HEK293T (cell line): Measurements from ENCODE around the gene TRPM5.

ENCODE experiments used
- CTCF ChIA-PET: fragments of 350-600 bp; formaldehyde crosslinking; extraction: SDS; loops from one replicate; lab custom pipeline; 2021; ENCODE audit warnings: antibody characterized with exemption, inconsistent platforms; lab: Yijun Ruan, JAX
- POLR2A ChIA-PET: fragments of 350-600 bp; formaldehyde crosslinking; extraction: SDS; loops from one replicate; lab custom pipeline; 2020; ENCODE audit warnings: antibody characterized with exemption, inconsistent platforms; lab: Yijun Ruan, JAX
- DNase-seq: peaks from one replicate; pipeline ENCODE4 v3.0.0; 2012; ENCODE audit warnings: mixed read lengths; ENCODE audit errors: extremely low spot score
- ARNT ChIP-seq: fragments of 450-650 bp; IDR thresholded peaks from 2 replicates; pipeline ENCODE4 v1.6.1; 2017; ENCODE audit warnings: mild to moderate bottlenecking
- BHLHE40 ChIP-seq: fragments of 450-650 bp; IDR thresholded peaks from 2 replicates; pipeline ENCODE4 v1.6.1; 2016; ENCODE audit warnings: mild to moderate bottlenecking, moderate library complexity, borderline replicate concordance
- CTBP1 ChIP-seq: fragments of 450-650 bp; IDR thresholded peaks from 2 replicates; pipeline ENCODE4 v1.6.1; 2016; ENCODE audit warnings: borderline replicate concordance
- ELF4 ChIP-seq: fragments of 450-650 bp; IDR thresholded peaks from 2 replicates; pipeline ENCODE4 v1.6.1; 2017; ENCODE audit warnings: antibody characterized with exemption
- FOXA1 ChIP-seq: fragments of 450-650 bp; IDR thresholded peaks from 2 replicates; pipeline ENCODE4 v1.6.1; 2016; ENCODE audit warnings: mild to moderate bottlenecking
- FOXK2 ChIP-seq: fragments of 450-650 bp; IDR thresholded peaks from 2 replicates; pipeline ENCODE4 v1.6.1; 2016; ENCODE audit warnings: mild to moderate bottlenecking
- FOXM1 ChIP-seq: fragments of 450-650 bp; IDR thresholded peaks from 2 replicates; pipeline ENCODE4 v1.6.1; 2017; ENCODE audit warnings: mild to moderate bottlenecking, borderline replicate concordance
- HDGF ChIP-seq: fragments of 450-650 bp; IDR thresholded peaks from 2 replicates; pipeline ENCODE4 v1.6.1; 2017; ENCODE audit warnings: antibody characterized with exemption, borderline replicate concordance
- L3MBTL2 ChIP-seq: fragments of 450-650 bp; conservative IDR thresholded peaks from 2 replicates; pipeline ENCODE4 v1.6.1; 2016; ENCODE audit warnings: mild to moderate bottlenecking
- LEF1 ChIP-seq: fragments of 450-650 bp; IDR thresholded peaks from 2 replicates; pipeline ENCODE4 v1.6.1; 2017; ENCODE audit warnings: mild to moderate bottlenecking, borderline replicate concordance
- NFRKB ChIP-seq: fragments of 450-650 bp; IDR thresholded peaks from 2 replicates; pipeline ENCODE4 v1.6.1; 2016; ENCODE audit warnings: mild to moderate bottlenecking, moderate library complexity
- PKNOX1 ChIP-seq: fragments of 450-650 bp; IDR thresholded peaks from 2 replicates; pipeline ENCODE4 v1.6.1; 2016
- SP1 ChIP-seq: fragments of 450-650 bp; IDR thresholded peaks from 2 replicates; pipeline ENCODE4 v1.6.1; 2017
- SUZ12 ChIP-seq: fragments of 450-650 bp; IDR thresholded peaks from 2 replicates; pipeline ENCODE4 v1.6.1; 2016; ENCODE audit warnings: mild to moderate bottlenecking
- TARDBP ChIP-seq: fragments of 450-650 bp; IDR thresholded peaks from 2 replicates; pipeline ENCODE4 v1.6.1; 2016
- ZNF384 ChIP-seq: fragments of 450-650 bp; IDR thresholded peaks from 2 replicates; pipeline ENCODE4 v1.6.1; 2016

The TRPM5 gene

DNA sequence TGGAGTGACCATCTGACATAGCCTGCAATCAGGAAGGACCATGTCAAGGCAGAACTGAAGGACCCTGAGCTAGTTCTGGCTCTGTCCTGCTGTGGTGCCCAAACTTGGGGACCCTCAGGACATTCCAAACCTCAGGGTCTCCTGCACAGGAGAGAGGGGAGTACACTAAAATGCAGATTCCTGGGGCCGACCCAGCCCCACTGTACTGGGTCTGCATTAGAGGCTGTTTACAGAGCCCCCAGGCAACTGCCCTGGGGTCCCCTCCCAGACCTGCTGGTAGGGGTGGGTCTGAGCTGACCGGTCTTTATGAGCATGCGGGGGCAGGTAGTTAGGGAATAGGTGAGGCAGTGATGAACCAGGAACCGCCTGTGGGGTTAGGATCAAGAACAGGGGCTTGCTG is 6.8 kb downstream of the TRPM5 start:
- CTCF ChIA-PET = no interaction called here
- TF ChIP-seq SUZ12 (no peak), FOXM1 (no peak), ZNF384 (no peak), HDGF (no peak), FOXK2 (no peak), FOXA1 (no peak), LEF1 (no peak), NFRKB (no peak)
- DNase-seq = no peak
- POLR2A ChIA-PET = no interaction called here

DNA sequence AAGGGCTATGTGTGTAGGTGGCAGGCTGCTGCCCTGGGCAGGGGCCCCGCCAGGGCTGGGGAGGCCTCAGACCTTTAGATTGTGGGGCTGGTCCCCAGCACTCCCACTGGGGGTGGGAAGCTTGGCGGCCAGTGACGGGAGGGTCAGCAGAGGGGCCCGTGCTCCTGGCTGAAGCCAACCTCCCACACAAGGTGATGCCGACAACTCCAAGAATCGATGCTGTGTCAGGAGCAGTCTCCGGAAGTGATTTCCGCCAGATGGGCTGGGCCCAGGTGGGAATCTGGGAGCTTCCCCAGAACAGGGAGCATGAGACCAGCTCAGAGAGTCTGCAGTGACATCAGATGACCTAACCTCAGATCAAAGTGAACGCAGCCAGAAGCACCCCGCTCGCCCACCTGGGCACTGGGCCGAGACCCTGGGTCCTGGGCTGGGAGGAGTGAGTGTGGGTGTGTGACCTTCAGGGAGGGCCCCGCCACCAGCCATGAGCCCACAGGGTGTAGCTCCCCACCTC is 7.7 kb downstream of the TRPM5 start:
- ChIA-PET POLR2A (no interaction called here), CTCF (interaction anchor here (1.0 kb wide), 1 partner anchor 9 kb away, joined by 3 read pairs; no protein-coding TSS in a partner anchor)
- DNase-seq = no peak
- TF ChIP-seq BHLHE40 (no peak), FOXM1 (no peak), ELF4 (no peak), FOXK2 (no peak), L3MBTL2 (no peak), TARDBP (no peak), SP1 (no peak), SUZ12 (no peak), HDGF (no peak)

- TF ChIP-seq PKNOX1 = no peak
- no peak for TF ChIP-seq BHLHE40
- no peak for TF ChIP-seq CTBP1
- no peak for TF ChIP-seq LEF1
- no peak for TF ChIP-seq TARDBP
- no peak for TF ChIP-seq FOXM1
- no peak for TF ChIP-seq ZNF384
- no peak for TF ChIP-seq ELF4
- TF ChIP-seq NFRKB = no peak
- no peak for TF ChIP-seq HDGF
- no peak for TF ChIP-seq L3MBTL2
- no peak for TF ChIP-seq ARNT
- no peak for TF ChIP-seq SP1
- no peak for TF ChIP-seq FOXK2
- no peak for TF ChIP-seq SUZ12
- TF ChIP-seq FOXA1 = no peak
- ChIA-PET POLR2A (no interaction called here), CTCF (interaction anchor here (1.0 kb wide), 1 partner anchor 8 kb away, joined by 3 read pairs; no protein-coding TSS in a partner anchor)
- DNase-seq = no peak
Observed at GRCh38 chr11:2436013-2436520, 8.2 kb downstream of the TRPM5 start.

- ChIA-PET POLR2A (no interaction called here), CTCF (no interaction called here)
- DNase-seq = no peak
- TF ChIP-seq PKNOX1 (no peak), SUZ12 (no peak), FOXK2 (no peak), FOXA1 (no peak), SP1 (no peak), L3MBTL2 (no peak), BHLHE40 (no peak), TARDBP (no peak), ELF4 (no peak)
Observed at GRCh38 chr11:2435288-2436012, 8.9 kb downstream of the TRPM5 start.

DNA sequence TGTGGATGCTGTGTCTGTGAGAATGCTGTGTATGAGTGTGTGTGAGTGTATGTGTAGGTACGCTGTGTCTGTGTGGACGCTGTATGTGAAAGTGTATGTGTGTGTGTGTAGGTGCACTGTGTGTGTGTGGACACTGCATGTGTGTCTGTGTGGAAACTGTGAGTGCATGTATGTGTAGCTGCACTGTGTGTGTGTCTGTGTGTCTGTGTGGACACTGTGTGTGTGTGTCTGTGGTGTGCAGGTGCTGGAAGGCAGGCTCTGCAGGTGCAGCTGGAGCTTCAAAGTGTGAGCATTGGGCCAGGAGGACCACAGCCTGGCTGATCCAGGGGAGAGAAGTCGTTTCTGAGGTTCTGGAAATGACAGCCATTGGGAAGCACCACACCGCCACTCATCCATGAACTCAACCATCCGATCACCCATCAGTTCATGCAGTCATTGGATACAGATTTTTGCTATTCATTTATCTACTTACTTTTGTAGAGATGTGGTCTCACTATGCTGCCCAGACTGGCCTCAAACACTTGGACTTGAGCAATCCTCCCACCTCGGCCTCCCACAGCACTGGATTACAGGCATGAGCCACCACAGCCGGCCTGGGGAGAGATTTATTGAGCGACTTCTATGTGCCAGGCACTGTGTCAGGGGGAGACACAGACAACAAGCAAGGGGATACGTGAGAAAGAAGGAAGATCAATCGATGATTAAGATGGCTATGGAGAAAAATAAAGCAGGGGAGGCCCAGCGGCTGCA is 9.6 kb downstream of the TRPM5 start:
- ChIA-PET POLR2A (no interaction called here), CTCF (no interaction called here)
- TF ChIP-seq ELF4 = no peak
- no peak for TF ChIP-seq LEF1
- TF ChIP-seq ZNF384 = no peak
- TF ChIP-seq FOXK2 = no peak
- TF ChIP-seq FOXA1 = no peak
- no peak for TF ChIP-seq SP1
- TF ChIP-seq ARNT = no peak
- TF ChIP-seq PKNOX1 = no peak
- TF ChIP-seq BHLHE40 = no peak
- no peak for TF ChIP-seq NFRKB
- no peak for TF ChIP-seq CTBP1
- no peak for TF ChIP-seq HDGF
- no peak for TF ChIP-seq L3MBTL2
- TF ChIP-seq TARDBP = no peak
- no peak for TF ChIP-seq SUZ12
- no peak for DNase-seq
